ENCODE results near the gene CCDC27.

CCDC27 gene

DNA sequence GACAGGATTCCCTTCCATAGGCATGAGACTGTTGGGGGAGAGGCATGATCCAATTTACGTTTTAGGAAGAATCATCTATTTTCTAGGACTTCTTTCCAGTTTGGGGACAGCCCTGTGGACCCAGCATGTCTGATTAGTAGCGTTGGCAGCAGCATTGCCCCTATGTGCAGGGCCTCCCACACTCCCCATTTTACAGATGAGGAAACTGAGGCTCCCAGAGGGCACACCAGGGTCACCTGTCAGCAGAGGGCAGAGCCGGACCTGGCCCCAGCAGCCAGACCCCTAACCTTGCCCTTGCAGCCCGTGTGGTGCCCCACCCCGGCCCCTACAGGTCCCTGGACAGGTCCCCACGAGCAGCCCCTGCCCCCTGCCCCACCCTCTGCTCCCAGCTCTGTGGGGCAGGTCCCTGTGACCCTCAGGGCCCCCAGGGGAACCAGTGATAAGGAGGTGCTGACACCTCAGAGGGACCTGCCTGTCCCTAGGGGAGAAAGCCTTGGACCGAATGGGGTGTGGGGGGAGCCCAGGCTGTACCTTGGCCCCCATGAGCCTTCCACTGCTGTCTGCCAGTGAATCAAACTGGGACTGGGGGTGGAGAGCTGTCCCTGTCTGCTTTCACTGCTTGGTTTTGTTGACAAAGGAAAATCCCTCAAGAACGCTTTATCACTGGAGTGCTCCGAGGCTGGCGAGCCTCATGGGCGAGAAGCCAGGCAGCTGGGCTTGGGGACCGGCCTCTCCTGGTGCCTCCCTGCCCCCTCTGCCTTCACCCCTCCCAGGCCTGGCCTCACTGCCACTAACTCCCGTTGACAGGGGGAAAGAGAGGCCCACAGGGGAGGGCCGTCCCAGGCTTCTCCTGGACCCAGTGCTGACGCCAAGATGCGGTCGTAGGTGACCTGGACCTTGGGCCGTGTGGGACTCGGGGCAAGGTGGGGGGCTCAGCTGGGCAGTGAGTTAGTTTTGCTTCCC lies 39.4 kb upstream of the CCDC27 start:
- no peak for DNase-seq (ENCODE audit: extremely low spot score)
- POLR2A ChIA-PET: no interaction called here
- CTCF ChIA-PET: interaction anchor here (1.4 kb wide), 1 partner anchor 12 kb away, joined by 6 read pairs; no protein-coding TSS in a partner anchor
- TF ChIP-seq CTCF (IDR thresholded peaks at IDR 0.05; ENCODE audit: control extremely low read depth, extremely low read depth, low read depth, missing control alignments): no peak

- CTCF ChIA-PET: interaction anchor here (1.1 to 3.4 kb wide), 2 partner anchors 11 to 23 kb away, joined by 3 to 25 read pairs; no protein-coding TSS in a partner anchor
- no peak for DNase-seq (ENCODE audit: extremely low spot score)
- no peak for TF ChIP-seq CTCF (IDR thresholded peaks at IDR 0.05; ENCODE audit: control extremely low read depth, extremely low read depth, low read depth, missing control alignments)
- POLR2A ChIA-PET: no interaction called here
These were observed 38.4 kb upstream of the CCDC27 start for GRCh38 chr1:3713840-3714239.

DNA sequence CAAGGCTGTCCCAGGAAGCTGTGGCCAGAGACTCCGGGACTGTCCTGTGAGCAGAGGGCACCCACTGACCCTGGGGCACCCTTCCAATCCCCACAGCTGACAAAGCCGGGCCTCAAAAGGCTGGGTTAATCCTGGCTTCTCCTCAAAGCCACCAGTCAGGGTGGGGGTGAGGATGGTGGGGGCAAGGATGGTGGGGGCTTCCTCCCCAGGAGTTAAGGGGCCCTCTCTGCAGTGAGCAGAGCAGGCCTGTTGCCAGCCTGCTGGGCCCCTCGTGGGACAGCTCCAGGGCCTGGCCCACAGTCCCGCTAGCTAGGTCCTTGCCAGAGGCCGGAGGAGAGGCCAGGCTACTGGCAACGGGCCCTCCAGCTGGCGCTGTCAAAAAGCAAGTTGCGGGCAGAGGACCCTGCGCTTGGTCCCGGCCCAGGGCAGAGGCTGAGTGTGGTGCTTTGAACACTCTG lies 37.9 kb upstream of the CCDC27 start:
- CTCF ChIA-PET: interaction anchor here (1.0 to 3.4 kb wide), 4 partner anchors 9 to 23 kb away, joined by 3 to 25 read pairs (median 4); no protein-coding TSS in a partner anchor
- DNase-seq (ENCODE audit: extremely low spot score): no peak
- no peak for TF ChIP-seq CTCF (IDR thresholded peaks at IDR 0.05; ENCODE audit: control extremely low read depth, extremely low read depth, low read depth, missing control alignments)
- POLR2A ChIA-PET: no interaction called here

- POLR2A ChIA-PET: no interaction called here
- TF ChIP-seq CTCF (IDR thresholded peaks at IDR 0.05; ENCODE audit: control extremely low read depth, extremely low read depth, low read depth, missing control alignments): no peak
- DNase-seq (ENCODE audit: extremely low spot score): no peak
- CTCF ChIA-PET: interaction anchor here (1.0 to 3.4 kb wide), 4 partner anchors 9 to 24 kb away, joined by 3 to 25 read pairs (median 4); no protein-coding TSS in a partner anchor
These were observed 37.4 kb upstream of the CCDC27 start for GRCh38 chr1:3714814-3715213.

GRCh38 chr1:3716351-3716750 lies 35.9 kb upstream of the CCDC27 start:
- CTCF ChIA-PET: interaction anchor here (0.8 to 3.4 kb wide), 4 partner anchors 8 to 97 kb away, joined by 3 to 25 read pairs (median 5); no protein-coding TSS in a partner anchor
- POLR2A ChIA-PET: no interaction called here
- DNase-seq (ENCODE audit: extremely low spot score): no peak
- TF ChIP-seq CTCF (IDR thresholded peaks at IDR 0.05; ENCODE audit: control extremely low read depth, extremely low read depth, low read depth, missing control alignments): no peak

- ChIA-PET CTCF (interaction anchor here (1.0 to 3.4 kb wide), 3 partner anchors 8 to 98 kb away, joined by 4 to 25 read pairs (median 7); no protein-coding TSS in a partner anchor), POLR2A (interaction anchor here (0.6 kb wide), 2 partner anchors 20 to 41 kb away, joined by 3 to 4 read pairs; no protein-coding TSS in a partner anchor)
- TF ChIP-seq CTCF (IDR thresholded peaks at IDR 0.05; ENCODE audit: control extremely low read depth, extremely low read depth, low read depth, missing control alignments): no peak
- no peak for DNase-seq (ENCODE audit: extremely low spot score)
These were observed 35.1 kb upstream of the CCDC27 start for GRCh38 chr1:3717041-3717714.

All from GM10248 (cell line).